Left hindlimb (tissue), 1 donor: Measurements from ENCODE around the gene SCAF8.
"Not testable (repeated sequence)": the region's sequence is repeated elsewhere in the genome, so short reads cannot be mapped to it uniquely, and the experiment has no call there.

ENCODE experiments used
- DNase-seq: peaks from one replicate; pipeline ENCODE4 v3.0.0-alpha.2; 2018

SCAF8 gene

GRCh38 chr6:154733183-154733625 lies at the start of gene SCAF8:
SCAF8 (plus strand) TSS chr6:154733416; CDS start chr6:154733901, 485 bp downstream.
- DNase-seq = peak; percentile 89

GRCh38 chr6:154683756-154684523 lies 49.3 kb upstream of the SCAF8 start:
- no peak for DNase-seq

- DNase-seq = no peak
Observed at GRCh38 chr6:154686162-154686561, 47.1 kb upstream of the SCAF8 start.

- no peak for DNase-seq
Observed at GRCh38 chr6:154689493-154690255, 43.5 kb upstream of the SCAF8 start.

GRCh38 chr6:154690857-154691256 lies 42.4 kb upstream of the SCAF8 start:
- no peak for DNase-seq

GRCh38 chr6:154696661-154697060 lies 36.6 kb upstream of the SCAF8 start:
- no peak for DNase-seq

GRCh38 chr6:154703124-154703523 lies 30.1 kb upstream of the SCAF8 start:
- no peak for DNase-seq

GRCh38 chr6:154705471-154706113 lies 27.6 kb upstream of the SCAF8 start:
- no peak for DNase-seq

- no peak for DNase-seq
Observed at GRCh38 chr6:154706389-154706788, 26.8 kb upstream of the SCAF8 start.

- DNase-seq = no peak
Observed at GRCh38 chr6:154709621-154710020, 23.6 kb upstream of the SCAF8 start.

- no peak for DNase-seq
Observed at GRCh38 chr6:154710689-154711088, 22.5 kb upstream of the SCAF8 start.

- DNase-seq = no peak
Observed at GRCh38 chr6:154715446-154715845, 17.8 kb upstream of the SCAF8 start.

GRCh38 chr6:154716350-154716749 lies 16.9 kb upstream of the SCAF8 start:
- DNase-seq = not testable (repeated sequence)

- DNase-seq = no peak
Observed at GRCh38 chr6:154719433-154719832, 13.8 kb upstream of the SCAF8 start.

GRCh38 chr6:154719854-154720253 lies 13.4 kb upstream of the SCAF8 start:
- DNase-seq = no peak

- no peak for DNase-seq
Observed at GRCh38 chr6:154721460-154721859, 11.8 kb upstream of the SCAF8 start.

- DNase-seq = no peak
Observed at GRCh38 chr6:154726887-154727286, 6.3 kb upstream of the SCAF8 start.

GRCh38 chr6:154731296-154732218 lies 1.7 kb upstream of the SCAF8 start:
- DNase-seq = no peak

GRCh38 chr6:154732538-154733182 lies 556 bp upstream of the SCAF8 start:
- DNase-seq = no peak

- peak; percentile 95 for DNase-seq
Observed at GRCh38 chr6:154733626-154734382, 588 bp downstream of the SCAF8 start.

GRCh38 chr6:154736618-154737259 lies 3.5 kb downstream of the SCAF8 start:
- DNase-seq = no peak
